GM12878 (cell line): ENCODE measurements around the gene VIPR2. TPM values are rescaled to one million over a fixed set of nuclear protein-coding genes. Genes with fewer than 3 reads are reported as not detected.

ENCODE experiments used
- ATAC-seq: fragments of 200-7000 bp; cut with Tn5 transposase; 3 replicates; pipeline ENCODE4 v1.9.1; 2020; ENCODE audit warnings: mild to moderate bottlenecking, moderate library complexity
- BruUV-seq: library from RNA; stranded (reverse); fragments of 400-500 nt; replicated peaks from 2 replicates; lab custom pipeline; 2021; lab: Mats Ljungman, UMichigan
- CTCF ChIA-PET: fragments of 300-600 bp; sonication (Branson Sonifier 250); formaldehyde crosslinking; extraction: SDS; loops from one replicate; lab custom pipeline; 2021; ENCODE audit warnings: inconsistent platforms; lab: Yijun Ruan, JAX
- POLR2A ChIA-PET: fragments of 350-600 bp; formaldehyde crosslinking; extraction: SDS; loops from one replicate; lab custom pipeline; 2021; ENCODE audit warnings: inconsistent platforms; lab: Charles Lee
- RAD21 ChIA-PET: fragments of 300-600 bp; sonication (Branson Sonifier 250); formaldehyde crosslinking; loops from one replicate; lab custom pipeline; 2023; ENCODE audit warnings: antibody characterized with exemption; ENCODE audit not compliant: unreplicated experiment; lab: Charles Lee
- SMC1A ChIA-PET: fragments of 300-600 bp; sonication (Branson Sonifier 250); formaldehyde crosslinking; loops from one replicate; lab custom pipeline; 2023; ENCODE audit not compliant: unreplicated experiment, uncharacterized antibody; lab: Charles Lee
- DNase-seq: peaks from one replicate; pipeline ENCODE4 v3.0.0-alpha.2; 2011; ENCODE audit warnings: low read depth, low spot score
- FAIRE-seq: peaks from 3 replicates; lab custom pipeline; 2011; peaks lifted over from hg19 to GRCh38; lab: Jason Lieb, UNC
- H2AFZ ChIP-seq: 2 replicates; pipeline ENCODE4 v1.6.0; 2011; ENCODE audit warnings: low read depth, low read length, control low read depth; ENCODE audit not compliant: control insufficient read depth
- H3K27ac ChIP-seq: 2 replicates; pipeline ENCODE4 v1.5.1; 2011; ENCODE audit warnings: control low read depth; ENCODE audit not compliant: control insufficient read depth, insufficient read depth
- H3K27me3 ChIP-seq, 2 experiments: replicated peaks in 1 of 2; 2 replicates each; pipeline versions ENCODE4 v1.6.0 to v1.6.1; 2011; ENCODE audit warnings: low read length in 1 of 2; ENCODE audit not compliant: control insufficient read depth in 2 of 2, insufficient read depth in 2 of 2
- H3K36me3 ChIP-seq, 2 experiments: 2 replicates each; pipeline ENCODE4 v1.5.1; 2011; ENCODE audit warnings: low read length in 1 of 2; ENCODE audit not compliant: control insufficient read depth in 2 of 2, insufficient read depth in 2 of 2
- H3K4me1 ChIP-seq: 2 replicates; pipeline ENCODE4 v1.6.1; 2011; ENCODE audit warnings: mild to moderate bottlenecking, low read length, moderate library complexity, mixed read lengths; ENCODE audit not compliant: control insufficient read depth, insufficient read depth
- H3K4me2 ChIP-seq: 2 replicates; pipeline ENCODE4 v1.6.0; 2011; ENCODE audit warnings: control low read depth; ENCODE audit not compliant: control insufficient read depth, insufficient read depth
- H3K4me3 ChIP-seq: fragments of 200-600 bp; sonication (generic); 2 replicates; pipeline ENCODE4 v1.5.1; 2016
- H3K79me2 ChIP-seq: 2 replicates; pipeline ENCODE4 v1.6.0; 2011; ENCODE audit warnings: low read length; ENCODE audit not compliant: control insufficient read depth, insufficient read depth
- H3K9ac ChIP-seq: 2 replicates; pipeline ENCODE4 v1.8.0; 2011; ENCODE audit warnings: low read length, control low read depth, mixed read lengths; ENCODE audit not compliant: control insufficient read depth, insufficient read depth
- H3K9me3 ChIP-seq: replicated peaks from 3 replicates; pipeline ENCODE4 v1.5.1; 2011; ENCODE audit warnings: mild to moderate bottlenecking, low read length; ENCODE audit not compliant: control insufficient read depth, insufficient read depth
- H4K20me1 ChIP-seq: 2 replicates; pipeline ENCODE4 v1.6.0; 2011; ENCODE audit not compliant: control insufficient read depth, insufficient read depth
- CHD2 ChIP-seq: IDR thresholded peaks from 2 replicates; pipeline ENCODE4 v1.6.1; 2011; ENCODE audit warnings: low read depth, low read length, improper control_type of control experiment, borderline replicate concordance
- FOXK2 ChIP-seq: fragments of 450-650 bp; IDR thresholded peaks from 2 replicates; pipeline ENCODE4 v1.6.1; 2017; ENCODE audit warnings: mild to moderate bottlenecking, moderate library complexity
- GABPA ChIP-seq: IDR thresholded peaks from 2 replicates; pipeline ENCODE4 v1.6.1; 2014; ENCODE audit warnings: antibody characterized with exemption, low read depth, mild to moderate bottlenecking, inconsistent platforms
- RCOR1 ChIP-seq: conservative IDR thresholded peaks from 2 replicates; pipeline ENCODE4 v1.6.1; 2012; ENCODE audit warnings: low read depth, low read length, improper control_type of control experiment
- SREBF1 ChIP-seq: IDR thresholded peaks from 2 replicates; pipeline ENCODE4 v1.6.1; 2012; ENCODE audit warnings: mild to moderate bottlenecking, low read length
- TARDBP ChIP-seq: IDR thresholded peaks from 2 replicates; pipeline ENCODE4 v1.6.1; 2016; ENCODE audit warnings: borderline replicate concordance
- ZBTB11 ChIP-seq: fragments of 450-650 bp; formaldehyde crosslinking; IDR thresholded peaks from 2 replicates; pipeline ENCODE4 v1.5.0; 2022; ENCODE audit warnings: mild to moderate bottlenecking, missing genetic modification characterization
- ZZZ3 ChIP-seq: IDR thresholded peaks from 2 replicates; pipeline ENCODE4 v1.6.1; 2011; ENCODE audit warnings: low read depth; ENCODE audit not compliant: control insufficient read depth, insufficient read length
- WGBS: methylation state at CpG from one replicate; pipeline ENCODE4 v1.1.6; 2016; ENCODE audit warnings: low lambda C conversion rate; ENCODE audit not compliant: insufficient replicate concordance, insufficient coverage; ENCODE audit errors: missing lambda C conversion rate; 5-methylcytosine and 5-hydroxymethylcytosine counted together
- in situ Hi-C: fragments of 300-500 bp; cut with MboI; formaldehyde crosslinking; loops from 9 replicates; pipeline ENCODE4 v1.14.3; 2018; ENCODE audit warnings: mixed read lengths
- intact Hi-C: fragments of 100-400 bp; cut with micrococcal nuclease; formaldehyde crosslinking; loops from one replicate; pipeline ENCODE4 v1.14.2; 2022; ENCODE audit not compliant: unreplicated experiment
- polyA plus RNA-seq, 11 experiments: library from polyadenylated mRNA; depleted of rRNA in 4 of 11; unstranded in 6 of 11; stranded (reverse) in 5 of 11; fragments of >200 nt; fragmentation: Nextera tagmentation in 4 of 11; fragmentation: Illumina TruSeq in 1 of 11; extraction: Ambion mirVana in 4 of 11; extraction: Trizol in 1 of 11; gene quantifications; 1 replicate in 1 of 11; 2 replicates in 10 of 11; pipeline versions ENCODE4 v1.2.1 to v1.2.3, GENCODE V29; 2011 to 2016; ENCODE audit warnings: inconsistent platforms in 2 of 11, missing spikeins in 2 of 11, low read depth in 1 of 11
- total RNA-seq, 4 experiments: library from RNA; depleted of rRNA in 3 of 4; stranded (reverse); fragments of >200 nt in 3 of 4; fragmentation: Illumina TruSeq in 1 of 4; extraction: Trizol in 1 of 4; gene quantifications; 2 replicates each; pipeline versions ENCODE4 v1.2.1 to v1.2.3, GENCODE V29; 2013 to 2021

VIPR2 gene
- total and polyA plus RNA-seq, 10 of the 15 experiments (the other 5 are each of a cell fraction or from before 2014, with no cell fraction given): not detected

- WGBS: 26% methylated on average over 10 of the region's 10 CpGs
- no peak overlapping the region for H3K4me3 ChIP-seq
- H3K27me3 ChIP-seq: no peaks in the 10 kb centered on the region
- TF ChIP-seq FOXK2: no peak
- TF ChIP-seq TARDBP: no peak
- TF ChIP-seq ZBTB11: no peak
- TF ChIP-seq SREBF1: no peak
- no peak for TF ChIP-seq CHD2
- TF ChIP-seq ZZZ3: no peak
- no peak for TF ChIP-seq GABPA
- TF ChIP-seq RCOR1: no peak
- in situ Hi-C loops: no loop called here
- H3K79me2 ChIP-seq: no peaks in the 10 kb centered on the region
- ChIA-PET CTCF (no interaction called here), POLR2A (no interaction called here), RAD21 (no interaction called here), SMC1A (no interaction called here)
- intact Hi-C loops: no loop called here
- no peak overlapping the region for H3K9ac ChIP-seq
- BruUV-seq: no TSS peak
- H3K4me1 ChIP-seq: no peaks in the 10 kb centered on the region
- no peaks in the 10 kb centered on the region; the same call in 2 of the 3 replicates for H3K9me3 ChIP-seq
- H2AFZ ChIP-seq: no peak overlapping the region
- no peak overlapping the region for H3K27ac ChIP-seq
- H3K4me2 ChIP-seq: no peak overlapping the region
- no peak for DNase-seq
- no peaks in the 10 kb centered on the region for H3K36me3 ChIP-seq
- no peak for FAIRE-seq
- H4K20me1 ChIP-seq: no peaks in the 10 kb centered on the region
- no peak for ATAC-seq
Observed at GRCh38 chr7:159139202-159139601, 5.5 kb downstream of the VIPR2 start.
